WTC11 (cell line): Measurements from ENCODE around the gene EME2. TPM values are rescaled to one million over a fixed set of nuclear protein-coding genes. Genes with fewer than 3 reads are reported as not detected.

Experiments used
- ATAC-seq: fragments of 200-7000 bp; cut with Tn5 transposase; 2 replicates; pipeline ENCODE4 v1.10.0; 2021; ENCODE audit warnings: mild to moderate bottlenecking, moderate library complexity
- CTCF ChIA-PET: fragments of 300-600 bp; sonication (Branson Sonifier 250); formaldehyde crosslinking; loops from one replicate; lab custom pipeline; 2021; ENCODE audit warnings: antibody characterized with exemption; lab: Charles Lee
- POLR2A ChIA-PET: fragments of 350-600 bp; sonication (Branson Sonifier 250); formaldehyde crosslinking; loops from one replicate; lab custom pipeline; 2021; ENCODE audit warnings: antibody characterized with exemption; lab: Charles Lee
- DNase-seq: peaks from one replicate; pipeline ENCODE4 v3.0.0; 2021; ENCODE audit warnings: low spot score
- H3K27ac Mint-ChIP-seq: 2 replicates; pipeline ENCODE4 v1.8.0; 2021; ENCODE audit warnings: mixed read lengths
- H3K27me3 Mint-ChIP-seq: 2 replicates; pipeline ENCODE4 v1.8.0; 2021; ENCODE audit warnings: low read depth, mild to moderate bottlenecking, moderate library complexity, mixed read lengths
- H3K36me3 Mint-ChIP-seq: 2 replicates; pipeline ENCODE4 v1.8.0; 2021; ENCODE audit warnings: mixed read lengths
- H3K4me1 Mint-ChIP-seq: 2 replicates; pipeline ENCODE4 v1.8.0; 2022; ENCODE audit warnings: mixed read lengths
- H3K4me3 Mint-ChIP-seq: 2 replicates; pipeline ENCODE4 v1.8.0; 2021; ENCODE audit warnings: mild to moderate bottlenecking, moderate library complexity, mixed read lengths
- H3K9me3 Mint-ChIP-seq: 2 replicates; pipeline ENCODE4 v1.8.0; 2021; ENCODE audit warnings: mixed read lengths
- CTCF ChIP-seq: fragments of 200-600 bp; IDR thresholded peaks from 2 replicates; pipeline ENCODE4 v1.8.0; 2022; ENCODE audit warnings: antibody characterized with exemption
- ETV6 ChIP-seq: sonication (generic); formaldehyde crosslinking; IDR thresholded peaks from 2 replicates; pipeline ENCODE4 v1.8.1; 2022; ENCODE audit warnings: mild to moderate bottlenecking, missing genetic modification reagents
- GABPB1 ChIP-seq: sonication (generic); formaldehyde crosslinking; IDR thresholded peaks from 2 replicates; pipeline ENCODE4 v1.8.1; 2023; ENCODE audit warnings: mild to moderate bottlenecking, missing genetic modification reagents
- GTF2I ChIP-seq: fragments of 250-450 bp; sonication (Bioruptor Pico); conservative IDR thresholded peaks from 2 replicates; pipeline ENCODE4 v1.4.0; 2021; ENCODE audit warnings: mild to moderate bottlenecking
- HMGA2 ChIP-seq: fragments of 250-450 bp; sonication (Bioruptor Pico); IDR thresholded peaks from 2 replicates; pipeline ENCODE4 v1.4.0; 2021; ENCODE audit warnings: mild to moderate bottlenecking, moderate library complexity
- JUN ChIP-seq: sonication (generic); formaldehyde crosslinking; IDR thresholded peaks from 2 replicates; pipeline ENCODE4 v1.8.0; 2023; ENCODE audit warnings: mild to moderate bottlenecking, missing genetic modification reagents
- MLX ChIP-seq: sonication (generic); formaldehyde crosslinking; IDR thresholded peaks from 2 replicates; pipeline ENCODE4 v1.8.1; 2023; ENCODE audit warnings: mild to moderate bottlenecking, missing genetic modification reagents, moderate library complexity
- NR3C1 ChIP-seq: sonication (generic); formaldehyde crosslinking; conservative IDR thresholded peaks from 2 replicates; pipeline ENCODE4 v1.8.1; 2023; ENCODE audit warnings: low read depth, mild to moderate bottlenecking, missing genetic modification reagents
- PREB ChIP-seq: sonication (generic); formaldehyde crosslinking; IDR thresholded peaks from 2 replicates; pipeline ENCODE4 v1.8.1; 2022; ENCODE audit warnings: mild to moderate bottlenecking, missing genetic modification reagents, moderate library complexity, borderline replicate concordance
- PRRX2 ChIP-seq: fragments of 250-450 bp; sonication (Bioruptor Pico); IDR thresholded peaks from 2 replicates; pipeline ENCODE4 v1.8.0; 2021; ENCODE audit warnings: mild to moderate bottlenecking
- SMAD3 ChIP-seq: sonication (generic); formaldehyde crosslinking; IDR thresholded peaks from 2 replicates; pipeline ENCODE4 v1.8.0; 2022; ENCODE audit warnings: missing genetic modification reagents, mild to moderate bottlenecking, borderline replicate concordance
- USF1 ChIP-seq: sonication (generic); formaldehyde crosslinking; IDR thresholded peaks from 2 replicates; pipeline ENCODE4 v1.8.0; 2022; ENCODE audit warnings: mild to moderate bottlenecking, missing genetic modification reagents
- USF2 ChIP-seq: sonication (generic); formaldehyde crosslinking; IDR thresholded peaks from 2 replicates; pipeline ENCODE4 v1.8.1; 2023; ENCODE audit warnings: mild to moderate bottlenecking, missing genetic modification reagents, moderate library complexity
- ZBTB43 ChIP-seq: sonication (generic); formaldehyde crosslinking; IDR thresholded peaks from 2 replicates; pipeline ENCODE4 v1.8.1; 2023; ENCODE audit warnings: mild to moderate bottlenecking, missing genetic modification reagents
- ZMAT4 ChIP-seq: fragments of 250-450 bp; sonication (Bioruptor Pico); IDR thresholded peaks from 2 replicates; pipeline ENCODE4 v1.9.0; 2021; ENCODE audit warnings: mild to moderate bottlenecking
- ZNF263 ChIP-seq: sonication (generic); formaldehyde crosslinking; IDR thresholded peaks from 2 replicates; pipeline ENCODE4 v1.8.1; 2022; ENCODE audit warnings: low read depth, mild to moderate bottlenecking, moderate library complexity, missing genetic modification reagents
- ZNF281 ChIP-seq: sonication (generic); formaldehyde crosslinking; IDR thresholded peaks from 2 replicates; pipeline ENCODE4 v1.8.0; 2023; ENCODE audit warnings: mild to moderate bottlenecking, missing genetic modification reagents
- ZNF512 ChIP-seq: sonication (generic); formaldehyde crosslinking; IDR thresholded peaks from 2 replicates; pipeline ENCODE4 v1.8.1; 2022; ENCODE audit warnings: missing genetic modification reagents, borderline replicate concordance
- total RNA-seq: library from RNA; stranded (reverse); gene quantifications from 3 replicates; pipeline ENCODE4 v1.2.3, GENCODE V29; 2021

EME2 gene
- total RNA-seq, 1 experiment from 2014 or later = 23.2 TPM

GRCh38 chr16:1781254-1781653 lies 8.6 kb downstream of the EME2 start (continued):
- TF ChIP-seq CTCF (no peak), HMGA2 (CRISPR knock-in tag) (no peak), SMAD3 (no peak), USF2 (CRISPR knock-in tag) (no peak), ZBTB43 (CRISPR knock-in tag) (no peak), PRRX2 (no peak), GTF2I (CRISPR knock-in tag) (no peak), ETV6 (CRISPR knock-in tag) (no peak), ZNF263 (CRISPR knock-in tag) (no peak)

- Mint-ChIP-seq H3K27ac (peak overlapping the region; percentile 60), H3K4me1 (peaks cover 7% of the 10 kb centered on the region), H3K36me3 (no peaks in the 10 kb centered on the region), H3K4me3 (peak overlapping the region; percentile 81), H3K9me3 (no peaks in the 10 kb centered on the region), H3K27me3 (no peaks in the 10 kb centered on the region)
- TF ChIP-seq ZMAT4 (CRISPR knock-in tag) (no peak), JUN (CRISPR knock-in tag) (0 out of 2 replicates have a peak, but pooled peaks have one; percentile 32), PREB (CRISPR knock-in tag) (no peak)
- ATAC-seq (no peak), DNase-seq (peak; percentile 42)
- ChIA-PET POLR2A (interaction anchor here (0.9 to 2.6 kb wide), 8 partner anchors 8 to 183 kb away, joined by 3 to 18 read pairs (median 6); partner anchors contain the start of genes EME2, IGFALS, MAPK8IP3 and MRPS34), CTCF (interaction anchor here (0.6 to 2.1 kb wide), 25 partner anchors 8 to 1041 kb away, joined by 3 to 37 read pairs (median 4); partner anchors contain the start of genes CIAO3, EME2, FAHD1 and HAGH)
These were observed 9.3 kb downstream of the EME2 start for GRCh38 chr16:1781758-1782407.

GRCh38 chr16:1782408-1783264 lies 10.0 kb downstream of the EME2 start, which contains the start of the genes NUBP2 and SPSB3:
NUBP2 (plus strand) TSS chr16:1782960; CDS start chr16:1783021, 61 bp downstream.
SPSB3 (minus strand) TSS chr16:1782571; CDS start chr16:1781483, 1,088 bp downstream.
- H3K27me3 Mint-ChIP-seq = no peaks in the 10 kb centered on the region
- H3K4me1 Mint-ChIP-seq = peaks cover 7% of the 10 kb centered on the region
- peak within 1 kb of the TSS; percentile 83 for H3K27ac Mint-ChIP-seq
- H3K4me3 Mint-ChIP-seq = peak within 1 kb of the TSS; percentile 93
- H3K9me3 Mint-ChIP-seq = no peaks in the 10 kb centered on the region
- POLR2A ChIA-PET = interaction anchor here (0.6 to 1.5 kb wide), 10 partner anchors 9 to 373 kb away, joined by 3 to 18 read pairs (median 4); partner anchors contain the start of genes EME2, IGFALS, MAPK8IP3 and MRPS34
- ATAC-seq (peak; percentile 87), DNase-seq (peak; percentile 99)
- H3K36me3 Mint-ChIP-seq = no peaks in the 10 kb centered on the region
- CTCF ChIA-PET = interaction anchor here (0.6 to 2.1 kb wide), 31 partner anchors 9 to 1042 kb away, joined by 3 to 37 read pairs (median 4); partner anchors contain the start of genes CIAO3, EME2, FAHD1 and GFER
- TF ChIP-seq ZNF512 (CRISPR knock-in tag) = no peak
- no peak for TF ChIP-seq ZNF281
- no peak for TF ChIP-seq NR3C1 (CRISPR knock-in tag)
- TF ChIP-seq MLX = no peak
- peak; percentile 59; the same call in 1 of the 2 replicates for TF ChIP-seq GABPB1 (CRISPR knock-in tag)
- no peak for TF ChIP-seq USF1
